SH-SY5Y (cell line): ENCODE measurements around the gene FAM237B.

Source experiments
- GATA2 ChIP-seq: IDR thresholded peaks from 2 replicates; pipeline ENCODE4 v1.6.1; 2011; ENCODE audit warnings: mild to moderate bottlenecking, low read depth, low read length
- GATA3 ChIP-seq: IDR thresholded peaks from 2 replicates; pipeline ENCODE4 v1.6.1; 2011; ENCODE audit warnings: low read depth, mild to moderate bottlenecking, low read length, moderate library complexity

DNA sequence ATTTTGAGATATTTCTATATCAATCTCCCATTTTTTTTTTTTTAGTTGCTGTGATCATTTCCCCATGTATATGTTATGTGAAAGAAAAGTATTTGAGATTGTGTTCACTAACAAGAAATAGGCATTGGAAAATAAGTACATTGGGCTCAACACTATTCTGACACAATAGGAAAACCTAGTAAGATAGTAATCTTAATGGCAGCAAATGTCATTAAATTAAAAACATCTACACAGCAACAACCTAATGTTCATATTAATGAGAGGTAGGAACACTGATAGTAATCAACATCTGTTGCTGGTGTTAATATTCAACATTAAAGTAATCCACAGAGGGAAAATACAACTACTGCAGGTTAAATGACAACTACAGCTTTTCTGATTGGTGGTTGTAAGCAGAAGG lies 23.9 kb upstream of the FAM237B start:
- TF ChIP-seq GATA2 (no peak), GATA3 (peak; percentile 73)
